Endothelial cell of umbilical vein (primary cell): ENCODE results near the gene TRIM14.

Source experiments
- CTCF ChIP-seq, 2 donors: IDR thresholded peaks; 1 replicate in 1 of 2; 2 replicates in 1 of 2; pipeline ENCODE4 v1.5.1; 2011; ENCODE audit warnings: low read length in 2 of 2, mild to moderate bottlenecking in 2 of 2, moderate library complexity in 2 of 2, control low read depth in 1 of 2, inconsistent platforms in 1 of 2, low read depth in 1 of 2; ENCODE audit not compliant: insufficient read depth in 1 of 2; ENCODE audit errors: extremely low read depth in 1 of 2
- EZH2 ChIP-seq: IDR thresholded peaks from 2 replicates; pipeline ENCODE4 v1.6.1; 2012; ENCODE audit warnings: borderline replicate concordance, low read depth, mild to moderate bottlenecking, moderate library complexity, low read length, inconsistent platforms; ENCODE audit not compliant: severe bottlenecking
- GATA2 ChIP-seq: IDR thresholded peaks from 2 replicates; pipeline ENCODE4 v1.7.0; 2011; ENCODE audit warnings: low read depth, mild to moderate bottlenecking, moderate library complexity, mixed read lengths, low read length; ENCODE audit not compliant: insufficient read length, insufficient read depth
- MAX ChIP-seq: IDR thresholded peaks from 2 replicates; pipeline ENCODE4 v1.6.1; 2011; ENCODE audit not compliant: insufficient read depth, insufficient read length
- MYC ChIP-seq: IDR thresholded peaks from one replicate; pipeline ENCODE4 v1.6.1; 2011; ENCODE audit warnings: mild to moderate bottlenecking, low read depth, low read length
- POLR2A ChIP-seq: IDR thresholded peaks from 2 replicates; pipeline ENCODE4 v1.6.1; 2012; ENCODE audit warnings: low read depth, mild to moderate bottlenecking, control low read depth, low read length

GRCh38 chr9:98109052-98109451 is 10.0 kb downstream of the TRIM14 start:
- TF ChIP-seq POLR2A (no peak), CTCF (IDR thresholded peaks at IDR 0.05; ENCODE audit: extremely low read depth in 1 of 2, insufficient read depth in 1 of 2, low read depth in 1 of 2, low read length in 2 of 2) (no peak), GATA2 (no peak), MAX (no peak), EZH2 (no peak), MYC (no peak)
